HepG2 (cell line): Measurements from ENCODE around the gene RGMA. TPM values are rescaled to one million over a fixed set of nuclear protein-coding genes. Genes with fewer than 3 reads are reported as not detected.

Source experiments
- ATAC-seq: fragments of 200-7000 bp; cut with Tn5 transposase; 3 replicates; pipeline ENCODE4 v1.9.1; 2020; ENCODE audit warnings: mild to moderate bottlenecking, moderate library complexity
- BruUV-seq: library from RNA; stranded (reverse); fragments of 400-500 nt; replicated peaks from 2 replicates; lab custom pipeline; 2021; lab: Mats Ljungman, UMichigan
- CTCF ChIA-PET: fragments of 300-600 bp; formaldehyde crosslinking; extraction: SDS; loops from one replicate; lab custom pipeline; 2021; ENCODE audit warnings: low total read pairs, inconsistent platforms, low intra/inter-chr PET ratio; lab: Yijun Ruan, JAX
- POLR2A ChIA-PET: fragments of 350-600 bp; sonication (Branson Sonifier 250); formaldehyde crosslinking; loops from one replicate; lab custom pipeline; 2020; ENCODE audit warnings: antibody characterized with exemption, inconsistent platforms; lab: Yijun Ruan, JAX
- DNase-seq: peaks from one replicate; pipeline ENCODE4 v3.0.0-alpha.2; 2015; ENCODE audit warnings: low spot score
- FAIRE-seq: peaks from 3 replicates; lab custom pipeline; 2011; peaks lifted over from hg19 to GRCh38; lab: Jason Lieb, UNC
- H2AFZ ChIP-seq: one replicate; pipeline ENCODE4 v1.6.1; 2011; ENCODE audit warnings: low read length, inconsistent platforms
- H3K27ac ChIP-seq: fragments of 300-600 bp; 3 replicates; pipeline ENCODE4 v1.8.0; 2011; ENCODE audit warnings: mixed run types, mild to moderate bottlenecking, mixed read lengths, low read length, inconsistent platforms; ENCODE audit not compliant: insufficient read depth; ENCODE audit errors: extremely low read length
- H3K27me3 ChIP-seq, 2 experiments: fragments of 200-600 bp in 1 of 2; 2 replicates in 1 of 2; 3 replicates in 1 of 2; pipeline versions ENCODE4 v1.6.0 to v1.8.0; 2011; ENCODE audit warnings: low read length in 2 of 2, mild to moderate bottlenecking in 2 of 2, moderate library complexity in 2 of 2, inconsistent platforms in 1 of 2; ENCODE audit not compliant: insufficient read depth in 2 of 2, control insufficient read depth in 1 of 2
- H3K36me3 ChIP-seq, 2 experiments: fragments of 200-600 bp in 1 of 2; replicated peaks in 1 of 2; 2 replicates in 1 of 2; 3 replicates in 1 of 2; pipeline versions ENCODE4 v1.5.1 to v1.8.0; 2011; ENCODE audit warnings: low read length in 2 of 2, inconsistent platforms in 1 of 2; ENCODE audit not compliant: insufficient read depth in 2 of 2, control insufficient read depth in 1 of 2
- H3K4me1 ChIP-seq: 2 replicates; pipeline ENCODE4 v1.5.1; 2012; ENCODE audit warnings: low read length, inconsistent platforms; ENCODE audit not compliant: insufficient read depth
- H3K4me2 ChIP-seq: 2 replicates; pipeline ENCODE4 v1.6.0; 2011; ENCODE audit warnings: low read depth, low read length, inconsistent platforms
- H3K4me3 ChIP-seq, 3 experiments: fragments of 200-600 bp in 1 of 3; sonication (generic), shearing (Covaris generic) in 1 of 3; replicated peaks in 1 of 3; 2 replicates each; pipeline ENCODE4 v1.5.1; 2011 to 2016; ENCODE audit warnings: low read length in 3 of 3, inconsistent platforms in 2 of 3, low read depth in 2 of 3, mild to moderate bottlenecking in 2 of 3, control low read depth in 1 of 3, mixed read lengths in 1 of 3; ENCODE audit not compliant: insufficient read depth in 1 of 3
- H3K79me2 ChIP-seq: one replicate; pipeline ENCODE4 v1.6.1; 2011; ENCODE audit warnings: low read length, inconsistent platforms; ENCODE audit not compliant: insufficient read depth
- H3K9ac ChIP-seq: 2 replicates; pipeline ENCODE4 v1.6.0; 2011; ENCODE audit warnings: mild to moderate bottlenecking, low read depth, low read length, inconsistent platforms; ENCODE audit not compliant: insufficient read depth
- H3K9me3 ChIP-seq: 2 replicates; pipeline ENCODE4 v1.5.1; 2012; ENCODE audit warnings: mild to moderate bottlenecking, low read length
- H4K20me1 ChIP-seq: 2 replicates; pipeline ENCODE4 v1.6.0; 2011; ENCODE audit warnings: inconsistent platforms, mild to moderate bottlenecking, low read length, moderate library complexity; ENCODE audit not compliant: insufficient read depth
- ATF3 ChIP-seq: sonication (generic); formaldehyde crosslinking; IDR thresholded peaks from 2 replicates; pipeline ENCODE4 v1.4.0; 2020; ENCODE audit warnings: missing genetic modification reagents
- HMGA1 ChIP-seq: sonication (generic); formaldehyde crosslinking; conservative IDR thresholded peaks from 2 replicates; pipeline ENCODE4 v1.4.0; 2020; ENCODE audit warnings: missing genetic modification reagents
- IRF2 ChIP-seq: IDR thresholded peaks from 2 replicates; pipeline ENCODE4 v1.6.1; 2018; ENCODE audit warnings: missing genetic modification reagents, missing compliant biosample characterization
- LRRFIP1 ChIP-seq: sonication (generic); formaldehyde crosslinking; conservative IDR thresholded peaks from 2 replicates; pipeline ENCODE4 v1.4.0; 2020; ENCODE audit warnings: missing genetic modification reagents
- MAFG ChIP-seq: sonication (generic); formaldehyde crosslinking; IDR thresholded peaks from 2 replicates; pipeline ENCODE4 v1.5.1; 2020; ENCODE audit warnings: mild to moderate bottlenecking, missing genetic modification reagents
- NONO ChIP-seq, 2 experiments: fragments of 450-650 bp in 1 of 2; sonication (generic) in 1 of 2; formaldehyde crosslinking in 1 of 2; IDR thresholded peaks in 1 of 2; conservative IDR thresholded peaks in 1 of 2; 2 replicates each; pipeline versions ENCODE4 v1.6.1 to v1.8.0; 2017 to 2022; ENCODE audit warnings: mild to moderate bottlenecking in 1 of 2, missing genetic modification reagents in 1 of 2, moderate library complexity in 1 of 2
- PLSCR1 ChIP-seq: sonication (generic); formaldehyde crosslinking; IDR thresholded peaks from 2 replicates; pipeline ENCODE4 v1.5.0; 2020; ENCODE audit warnings: missing genetic modification reagents, mild to moderate bottlenecking, borderline replicate concordance
- ZNF512 ChIP-seq: sonication (generic); formaldehyde crosslinking; IDR thresholded peaks from 2 replicates; pipeline ENCODE4 v1.4.0; 2020; ENCODE audit warnings: mild to moderate bottlenecking, missing genetic modification reagents
- ZNF83 ChIP-seq: sonication (generic); formaldehyde crosslinking; IDR thresholded peaks from 2 replicates; pipeline ENCODE4 v1.4.0; 2020; ENCODE audit warnings: missing genetic modification reagents, mild to moderate bottlenecking, borderline replicate concordance
- ZSCAN20 ChIP-seq: sonication (generic); formaldehyde crosslinking; IDR thresholded peaks from 2 replicates; pipeline ENCODE4 v1.4.0; 2020; ENCODE audit warnings: missing genetic modification reagents, mild to moderate bottlenecking, borderline replicate concordance
- WGBS: methylation state at CpG from one replicate; pipeline ENCODE4 v1.1.6; 2017; ENCODE audit warnings: low lambda C conversion rate; 5-methylcytosine and 5-hydroxymethylcytosine counted together
- in situ Hi-C: cut with HindIII; loops from 2 replicates; pipeline ENCODE4 v1.10.0; 2017; ENCODE audit warnings: low pct_unique_long_range_greater_than_20kb; ENCODE audit not compliant: extremely low pct_ligation_motif_present
- intact Hi-C: fragments of 100-400 bp; cut with micrococcal nuclease; formaldehyde crosslinking; loops from one replicate; pipeline ENCODE4 v1.10.0; 2022; ENCODE audit not compliant: unreplicated experiment
- polyA plus RNA-seq, 8 experiments: library from polyadenylated mRNA; depleted of rRNA in 3 of 8; stranded (reverse) in 7 of 8; unstranded in 1 of 8; fragments of >200 nt; fragmentation: Illumina TruSeq in 4 of 8; extraction: Trizol in 4 of 8; gene quantifications; 2 replicates each; pipeline versions ENCODE4 v1.2.1 to v1.2.3, GENCODE V29; 2011 to 2016; ENCODE audit warnings: low read depth in 4 of 8, missing spikeins in 1 of 8, mixed read lengths in 1 of 8; ENCODE audit not compliant: insufficient read depth in 1 of 8
- total RNA-seq, 5 experiments: library from RNA; depleted of rRNA; stranded (reverse); fragments of >200 nt; fragmentation: Illumina TruSeq; extraction: Trizol; gene quantifications; 2 replicates each; pipeline ENCODE4 v1.2.3, GENCODE V29; 2016; ENCODE audit warnings: low read depth in 1 of 5

Gene RGMA
- total and polyA plus RNA-seq, 2 of the 13 experiments (the other 11 are each of a cell fraction or from before 2014, with no cell fraction given) = not detected

- Histone ChIP-seq H3K4me1 (peaks cover 7% of the 10 kb centered on the region; the same call in 1 of the 2 replicates), H3K36me3 (no peaks in the 10 kb centered on the region), H3K9me3 (no peaks in the 10 kb centered on the region), H3K27ac (no peak overlapping the region), H3K27me3 (peaks cover 10 to 65% of the 10 kb centered on the region in 2 experiments), H3K4me3 (no peak overlapping the region), H2AFZ (no peak overlapping the region), H3K9ac (no peak overlapping the region), H3K4me2 (no peak overlapping the region), H4K20me1 (no peaks in the 10 kb centered on the region), H3K79me2 (no peaks in the 10 kb centered on the region)
- intact Hi-C loops = no loop called here
- in situ Hi-C loops = loop anchor here (25.0 kb wide), 1 partner anchor 252 kb away; no protein-coding TSS in a partner anchor
- ATAC-seq (no peak), FAIRE-seq (no peak), DNase-seq (no peak)
- POLR2A ChIA-PET = no interaction called here
- TF ChIP-seq PLSCR1 = no peak
- no TSS peak for BruUV-seq
- WGBS = 0% methylated on average over 1 of the region's 1 CpG
- CTCF ChIA-PET = no interaction called here
Measured at GRCh38 chr15:93085692-93086091, 3.3 kb downstream of the RGMA start.

DNA sequence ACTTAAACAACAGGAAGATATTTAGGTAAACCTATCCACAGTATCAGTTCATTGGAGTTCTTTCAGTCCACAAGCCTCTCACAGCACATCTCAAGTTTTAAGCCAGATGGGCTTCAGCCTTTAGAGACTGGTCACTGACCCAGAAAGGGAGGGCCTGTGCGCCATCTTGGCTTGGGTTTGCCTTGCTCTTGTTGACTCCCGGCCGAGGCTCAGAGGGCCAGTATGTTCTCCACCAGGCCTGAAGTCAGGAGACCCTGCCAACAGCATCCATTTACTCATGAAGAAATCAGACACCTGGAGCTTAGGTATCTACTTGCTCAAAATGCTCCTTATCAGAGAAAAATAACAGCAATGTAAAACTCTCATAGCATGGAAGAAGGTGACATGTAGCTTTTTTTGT, 6.2 kb downstream of the RGMA start:
- Histone ChIP-seq H2AFZ (no peak overlapping the region), H3K36me3 (no peaks in the 10 kb centered on the region), H3K4me2 (no peak overlapping the region), H3K9me3 (no peaks in the 10 kb centered on the region), H4K20me1 (no peaks in the 10 kb centered on the region), H3K27ac (no peak overlapping the region), H3K79me2 (no peaks in the 10 kb centered on the region), H3K27me3 (peaks cover 4 to 61% of the 10 kb centered on the region in 2 experiments; a peak in 4 of 5 replicates), H3K9ac (no peak overlapping the region), H3K4me1 (no peaks in the 10 kb centered on the region), H3K4me3 (no peak overlapping the region)
- BruUV-seq = no TSS peak
- WGBS = 10% methylated on average over 3 of the region's 3 CpGs
- FAIRE-seq (no peak), DNase-seq (no peak), ATAC-seq (no peak)
- intact Hi-C loops = no loop called here
- POLR2A ChIA-PET = no interaction called here
- CTCF ChIA-PET = no interaction called here
- in situ Hi-C loops = loop anchor here (25.0 kb wide), 1 partner anchor 254 kb away; no protein-coding TSS in a partner anchor
- TF ChIP-seq LRRFIP1 (CRISPR knock-in tag) = no peak
- no peak for TF ChIP-seq NONO (IDR thresholded peaks at IDR 0.05)
- no peak for TF ChIP-seq NONO (CRISPR knock-in tag; conservative IDR thresholded peaks at IDR 0.05)
- no peak for TF ChIP-seq ATF3 (CRISPR knock-in tag)
- TF ChIP-seq HMGA1 (CRISPR knock-in tag) = no peak
- no peak for TF ChIP-seq ZNF512 (CRISPR knock-in tag)
- TF ChIP-seq IRF2 (CRISPR knock-in tag) = no peak
- TF ChIP-seq ZNF83 (CRISPR knock-in tag) = no peak
- no peak for TF ChIP-seq MAFG
- no peak for TF ChIP-seq ZSCAN20
